PFSK-1 (cell line): ENCODE measurements around the gene MRTFB.

ENCODE experiments used
- FOXP2 ChIP-seq: optimal IDR thresholded peaks from 2 replicates; pipeline ENCODE3; 2011; ENCODE audit warnings: borderline replicate concordance, control low read depth, inconsistent platforms; ENCODE audit not compliant: insufficient read depth; ENCODE audit errors: extremely low read length, extremely low read depth
- POLR2AphosphoS5 ChIP-seq: IDR thresholded peaks from 2 replicates; pipeline ENCODE4 v1.6.1; 2012; ENCODE audit warnings: low read depth, mild to moderate bottlenecking, control low read depth, low read length, moderate library complexity
- SIN3A ChIP-seq: IDR thresholded peaks from 2 replicates; pipeline ENCODE4 v1.6.1; 2012; ENCODE audit warnings: mild to moderate bottlenecking, low read length, moderate library complexity, borderline replicate concordance; ENCODE audit not compliant: insufficient read depth
- TAF1 ChIP-seq: IDR thresholded peaks from 2 replicates; pipeline ENCODE4 v1.6.1; 2012; ENCODE audit warnings: low read length, control low read depth, borderline replicate concordance; ENCODE audit not compliant: insufficient read depth
- TF ChIP-seq, protein P1 (sequence below), 2 experiments: IDR thresholded peaks; 2 replicates each; pipeline versions ENCODE4 v1.6.1 to v1.8.0; 2011 to 2012; ENCODE audit warnings: low read depth in 2 of 2, low read length in 2 of 2, control low read depth in 1 of 2, inconsistent platforms in 1 of 2, mild to moderate bottlenecking in 1 of 2, moderate library complexity in 1 of 2; ENCODE audit not compliant: insufficient read depth in 1 of 2

The MRTFB gene

DNA sequence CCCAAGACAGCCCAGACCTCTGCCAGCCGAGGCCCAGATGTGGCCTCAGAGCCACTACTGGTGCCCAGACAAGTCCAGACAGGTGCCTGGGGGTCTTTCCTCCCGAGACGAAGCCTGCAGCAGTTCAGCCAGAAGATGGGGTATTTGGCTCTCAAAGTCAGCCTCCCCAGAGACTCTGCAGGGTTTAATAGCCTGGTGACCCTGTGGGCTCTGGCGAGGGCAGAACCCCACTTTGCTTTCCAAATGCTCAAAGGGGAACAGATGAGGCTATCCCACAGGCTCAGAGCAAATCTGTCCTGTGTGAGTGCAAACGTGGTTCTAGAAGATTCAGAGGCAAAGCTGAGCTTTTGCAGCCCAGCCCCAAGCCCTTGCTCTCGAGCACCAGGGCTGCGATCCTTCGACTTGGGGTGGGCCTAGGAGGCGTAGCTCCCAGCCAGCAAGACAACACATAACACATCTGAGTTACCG, 236.0 kb downstream of the MRTFB start:
- TF ChIP-seq TAF1 = no peak
- no peak for TF ChIP-seq SIN3A
- no peak for TF ChIP-seq FOXP2
- TF ChIP-seq, protein P1, sequence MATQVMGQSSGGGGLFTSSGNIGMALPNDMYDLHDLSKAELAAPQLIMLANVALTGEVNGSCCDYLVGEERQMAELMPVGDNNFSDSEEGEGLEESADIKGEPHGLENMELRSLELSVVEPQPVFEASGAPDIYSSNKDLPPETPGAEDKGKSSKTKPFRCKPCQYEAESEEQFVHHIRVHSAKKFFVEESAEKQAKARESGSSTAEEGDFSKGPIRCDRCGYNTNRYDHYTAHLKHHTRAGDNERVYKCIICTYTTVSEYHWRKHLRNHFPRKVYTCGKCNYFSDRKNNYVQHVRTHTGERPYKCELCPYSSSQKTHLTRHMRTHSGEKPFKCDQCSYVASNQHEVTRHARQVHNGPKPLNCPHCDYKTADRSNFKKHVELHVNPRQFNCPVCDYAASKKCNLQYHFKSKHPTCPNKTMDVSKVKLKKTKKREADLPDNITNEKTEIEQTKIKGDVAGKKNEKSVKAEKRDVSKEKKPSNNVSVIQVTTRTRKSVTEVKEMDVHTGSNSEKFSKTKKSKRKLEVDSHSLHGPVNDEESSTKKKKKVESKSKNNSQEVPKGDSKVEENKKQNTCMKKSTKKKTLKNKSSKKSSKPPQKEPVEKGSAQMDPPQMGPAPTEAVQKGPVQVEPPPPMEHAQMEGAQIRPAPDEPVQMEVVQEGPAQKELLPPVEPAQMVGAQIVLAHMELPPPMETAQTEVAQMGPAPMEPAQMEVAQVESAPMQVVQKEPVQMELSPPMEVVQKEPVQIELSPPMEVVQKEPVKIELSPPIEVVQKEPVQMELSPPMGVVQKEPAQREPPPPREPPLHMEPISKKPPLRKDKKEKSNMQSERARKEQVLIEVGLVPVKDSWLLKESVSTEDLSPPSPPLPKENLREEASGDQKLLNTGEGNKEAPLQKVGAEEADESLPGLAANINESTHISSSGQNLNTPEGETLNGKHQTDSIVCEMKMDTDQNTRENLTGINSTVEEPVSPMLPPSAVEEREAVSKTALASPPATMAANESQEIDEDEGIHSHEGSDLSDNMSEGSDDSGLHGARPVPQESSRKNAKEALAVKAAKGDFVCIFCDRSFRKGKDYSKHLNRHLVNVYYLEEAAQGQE (IDR thresholded peaks at IDR 0.05; ENCODE audit: insufficient read depth in 1 of 2, low read depth in 2 of 2, low read length in 2 of 2) = no peak
- no peak for TF ChIP-seq POLR2AphosphoS5

DNA sequence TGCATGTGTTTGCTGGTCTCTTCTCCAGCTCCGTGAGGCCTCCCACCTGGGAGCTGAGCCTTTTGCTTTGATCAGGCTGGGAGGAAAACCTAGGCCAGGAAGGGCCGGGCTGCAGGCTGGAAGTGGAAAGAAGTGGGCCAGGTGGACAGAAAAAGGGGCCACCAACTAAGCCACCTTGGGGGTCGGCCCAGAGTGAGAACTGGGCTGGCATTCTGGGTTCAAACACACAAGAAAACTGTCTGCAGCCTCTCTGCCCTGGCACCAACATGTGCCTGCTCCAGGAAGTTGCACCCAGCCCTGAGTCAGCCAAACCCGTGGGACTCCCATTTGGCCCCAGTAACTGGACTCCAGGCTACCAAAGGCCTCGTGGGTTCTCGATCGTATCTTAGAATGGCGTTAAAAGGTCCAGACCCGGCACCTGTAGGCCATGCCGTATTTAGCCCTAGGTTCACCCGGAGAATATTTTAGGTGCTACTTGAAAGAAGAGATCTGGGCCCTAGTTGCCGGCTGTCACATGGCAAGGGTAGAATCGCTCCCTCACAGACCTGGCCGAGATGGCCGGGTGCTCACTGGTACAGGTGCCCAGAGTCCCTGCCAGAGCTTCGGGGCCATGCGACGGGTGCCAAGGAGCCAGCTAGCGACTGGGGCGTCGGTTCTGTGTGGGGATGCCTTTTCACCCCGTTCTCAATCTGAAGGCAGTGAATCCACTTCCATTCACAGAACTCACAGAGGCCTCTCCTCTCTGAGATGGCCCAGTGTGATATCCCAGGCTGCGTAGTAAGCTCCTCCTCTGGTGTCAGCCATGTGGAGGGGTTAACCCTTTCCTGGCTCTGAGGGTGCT, 236.6 kb downstream of the MRTFB start:
- TF ChIP-seq FOXP2 (no peak), POLR2AphosphoS5 (no peak), SIN3A (no peak), TAF1 (no peak)
- TF ChIP-seq, protein P1 (IDR thresholded peaks at IDR 0.05; ENCODE audit: insufficient read depth in 1 of 2, low read depth in 2 of 2, low read length in 2 of 2) = no peak

DNA sequence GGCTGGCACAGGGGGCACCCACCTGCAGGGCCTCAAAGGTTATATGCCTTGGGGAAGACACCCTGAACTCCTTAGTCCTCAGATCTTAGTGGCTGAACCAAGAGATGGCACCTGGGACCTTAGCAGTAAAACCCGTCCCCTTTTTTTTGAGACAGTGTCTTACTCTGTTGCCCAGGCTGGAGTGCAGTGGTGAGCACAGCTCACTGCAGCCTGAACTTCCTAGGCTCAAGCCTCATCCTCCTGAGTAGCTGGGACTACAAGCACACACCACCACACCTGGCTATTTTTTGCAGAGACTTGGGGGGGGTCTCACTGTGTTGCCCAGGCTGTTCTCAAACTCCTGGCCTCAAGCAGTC, 237.2 kb downstream of the MRTFB start:
- no peak for TF ChIP-seq FOXP2
- no peak for TF ChIP-seq TAF1
- no peak for TF ChIP-seq POLR2AphosphoS5
- TF ChIP-seq, protein P1 (IDR thresholded peaks at IDR 0.05; ENCODE audit: insufficient read depth in 1 of 2, low read depth in 2 of 2, low read length in 2 of 2) = no peak
- TF ChIP-seq SIN3A = no peak

DNA sequence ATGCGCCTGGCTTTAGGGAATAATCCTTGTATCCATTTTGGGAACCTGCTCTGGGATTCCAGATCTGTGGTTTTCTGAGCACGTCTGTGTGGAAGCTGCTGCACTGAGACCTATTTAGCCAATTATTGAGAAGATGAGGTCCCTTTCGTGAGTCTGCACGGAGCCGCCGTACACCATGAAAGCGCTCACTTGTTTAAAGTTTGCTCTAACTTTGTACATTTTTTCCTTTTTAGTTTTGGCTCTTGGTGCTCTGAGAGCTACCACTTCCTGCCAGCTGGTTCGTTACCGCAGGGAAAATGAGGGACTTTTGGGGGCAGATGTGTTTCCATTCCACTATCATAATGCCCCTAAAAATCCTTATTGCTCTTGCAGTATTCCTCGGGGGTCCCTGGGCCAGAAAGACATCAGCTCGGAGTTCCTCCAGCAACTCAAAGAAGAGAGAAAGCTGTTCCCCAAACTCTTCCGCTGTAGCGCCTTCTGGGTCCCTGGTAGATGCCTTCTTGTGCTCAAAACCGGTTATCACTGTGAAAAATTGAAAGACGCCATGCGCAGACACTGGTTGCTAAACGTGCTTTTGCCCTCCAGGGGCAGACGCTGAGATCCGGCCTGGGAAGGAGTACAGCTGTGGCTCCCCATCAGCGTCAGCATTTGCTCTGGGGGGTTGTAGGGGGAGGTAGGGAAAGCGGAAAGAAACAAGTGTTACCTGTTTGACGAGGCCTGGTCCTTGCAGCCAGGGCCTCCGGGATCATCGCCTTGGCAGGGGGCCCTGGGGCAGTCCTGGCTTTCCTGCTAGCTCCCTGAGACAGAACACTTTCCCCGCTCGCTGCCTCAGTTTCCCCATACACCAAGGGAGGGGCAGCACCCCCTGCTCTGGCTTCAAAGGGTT, 238.1 kb downstream of the MRTFB start:
- TF ChIP-seq POLR2AphosphoS5 = no peak
- no peak for TF ChIP-seq FOXP2
- TF ChIP-seq TAF1 = no peak
- TF ChIP-seq, protein P1 (IDR thresholded peaks at IDR 0.05; ENCODE audit: insufficient read depth in 1 of 2, low read depth in 2 of 2, low read length in 2 of 2) = no peak
- TF ChIP-seq SIN3A = no peak
